WTC11 (cell line): ENCODE data around the gene SPC24. TPM values are rescaled to one million over a fixed set of nuclear protein-coding genes. Genes with fewer than 3 reads are reported as not detected.

ENCODE experiments used
- ATAC-seq: fragments of 200-7000 bp; cut with Tn5 transposase; 2 replicates; pipeline ENCODE4 v1.10.0; 2021; ENCODE audit warnings: mild to moderate bottlenecking, moderate library complexity
- CTCF ChIA-PET: fragments of 300-600 bp; sonication (Branson Sonifier 250); formaldehyde crosslinking; loops from one replicate; lab custom pipeline; 2021; ENCODE audit warnings: antibody characterized with exemption; lab: Charles Lee
- POLR2A ChIA-PET: fragments of 350-600 bp; sonication (Branson Sonifier 250); formaldehyde crosslinking; loops from one replicate; lab custom pipeline; 2021; ENCODE audit warnings: antibody characterized with exemption; lab: Charles Lee
- DNase-seq: peaks from one replicate; pipeline ENCODE4 v3.0.0; 2021; ENCODE audit warnings: low spot score
- H3K27ac Mint-ChIP-seq: 2 replicates; pipeline ENCODE4 v1.8.0; 2021; ENCODE audit warnings: mixed read lengths
- H3K27me3 Mint-ChIP-seq: 2 replicates; pipeline ENCODE4 v1.8.0; 2021; ENCODE audit warnings: low read depth, mild to moderate bottlenecking, moderate library complexity, mixed read lengths
- H3K36me3 Mint-ChIP-seq: 2 replicates; pipeline ENCODE4 v1.8.0; 2021; ENCODE audit warnings: mixed read lengths
- H3K4me1 Mint-ChIP-seq: 2 replicates; pipeline ENCODE4 v1.8.0; 2022; ENCODE audit warnings: mixed read lengths
- H3K4me3 Mint-ChIP-seq: 2 replicates; pipeline ENCODE4 v1.8.0; 2021; ENCODE audit warnings: mild to moderate bottlenecking, moderate library complexity, mixed read lengths
- H3K9me3 Mint-ChIP-seq: 2 replicates; pipeline ENCODE4 v1.8.0; 2021; ENCODE audit warnings: mixed read lengths
- AFF4 ChIP-seq: sonication (generic); formaldehyde crosslinking; IDR thresholded peaks from 2 replicates; pipeline ENCODE4 v1.8.1; 2023; ENCODE audit warnings: mild to moderate bottlenecking, missing genetic modification reagents, borderline replicate concordance
- ATF1 ChIP-seq: sonication (generic); formaldehyde crosslinking; IDR thresholded peaks from 2 replicates; pipeline ENCODE4 v1.8.1; 2023; ENCODE audit warnings: mild to moderate bottlenecking, moderate library complexity, missing genetic modification reagents
- ESRRA ChIP-seq: sonication (generic); formaldehyde crosslinking; IDR thresholded peaks from 2 replicates; pipeline ENCODE4 v1.8.1; 2022; ENCODE audit warnings: mild to moderate bottlenecking, missing genetic modification reagents, borderline replicate concordance
- FOXK1 ChIP-seq: sonication (generic); formaldehyde crosslinking; IDR thresholded peaks from 2 replicates; pipeline ENCODE4 v1.8.0; 2022; ENCODE audit warnings: mild to moderate bottlenecking, moderate library complexity, missing genetic modification reagents
- GRHL2 ChIP-seq: fragments of 250-450 bp; sonication (Bioruptor Pico); IDR thresholded peaks from 2 replicates; pipeline ENCODE4 v1.8.0; 2022; ENCODE audit warnings: mild to moderate bottlenecking, moderate library complexity; ENCODE audit not compliant: insufficient replicate concordance, severe bottlenecking
- HMGXB4 ChIP-seq: sonication (generic); formaldehyde crosslinking; IDR thresholded peaks from 2 replicates; pipeline ENCODE4 v1.8.1; 2023; ENCODE audit warnings: mild to moderate bottlenecking, moderate library complexity, missing genetic modification reagents
- KAT7 ChIP-seq: sonication (generic); formaldehyde crosslinking; IDR thresholded peaks from 2 replicates; pipeline ENCODE4 v1.8.1; 2023; ENCODE audit warnings: missing genetic modification reagents, mild to moderate bottlenecking, borderline replicate concordance
- MYBL2 ChIP-seq: sonication (generic); formaldehyde crosslinking; IDR thresholded peaks from 2 replicates; pipeline ENCODE4 v1.8.1; 2023; ENCODE audit warnings: mild to moderate bottlenecking, moderate library complexity, missing genetic modification reagents
- OVOL2 ChIP-seq: fragments of 250-450 bp; sonication (Bioruptor Pico); IDR thresholded peaks from 2 replicates; pipeline ENCODE4 v1.9.0; 2021; ENCODE audit warnings: mild to moderate bottlenecking, borderline replicate concordance
- PREB ChIP-seq: sonication (generic); formaldehyde crosslinking; IDR thresholded peaks from 2 replicates; pipeline ENCODE4 v1.8.1; 2022; ENCODE audit warnings: mild to moderate bottlenecking, missing genetic modification reagents, moderate library complexity, borderline replicate concordance
- RELA ChIP-seq: sonication (generic); formaldehyde crosslinking; IDR thresholded peaks from 2 replicates; pipeline ENCODE4 v1.8.1; 2022; ENCODE audit warnings: missing genetic modification reagents, mild to moderate bottlenecking, borderline replicate concordance
- RORB ChIP-seq: fragments of 250-450 bp; sonication (Bioruptor Pico); IDR thresholded peaks from 2 replicates; pipeline ENCODE4 v1.9.0; 2021; ENCODE audit warnings: mild to moderate bottlenecking
- STAT6 ChIP-seq: sonication (generic); formaldehyde crosslinking; conservative IDR thresholded peaks from 2 replicates; pipeline ENCODE4 v1.8.1; 2023; ENCODE audit warnings: mild to moderate bottlenecking, low read depth, missing genetic modification reagents, moderate library complexity
- TEAD1 ChIP-seq: sonication (generic); formaldehyde crosslinking; IDR thresholded peaks from 2 replicates; pipeline ENCODE4 v1.8.0; 2022; ENCODE audit warnings: mild to moderate bottlenecking, missing genetic modification reagents
- USF1 ChIP-seq: sonication (generic); formaldehyde crosslinking; IDR thresholded peaks from 2 replicates; pipeline ENCODE4 v1.8.0; 2022; ENCODE audit warnings: mild to moderate bottlenecking, missing genetic modification reagents
- total RNA-seq: library from RNA; stranded (reverse); gene quantifications from 3 replicates; pipeline ENCODE4 v1.2.3, GENCODE V29; 2021

Gene SPC24
- total RNA-seq, 1 experiment from 2014 or later: 62.2 TPM

- Mint-ChIP-seq H3K4me3 (no peak overlapping the region), H3K4me1 (peaks cover 8% of the 10 kb centered on the region), H3K27me3 (no peaks in the 10 kb centered on the region), H3K27ac (no peak overlapping the region), H3K9me3 (no peaks in the 10 kb centered on the region), H3K36me3 (no peaks in the 10 kb centered on the region; the same call in 1 of the 2 replicates)
- CTCF ChIA-PET: interaction anchor here (1.0 kb wide), 1 partner anchor 63 kb away, joined by 3 read pairs; no protein-coding TSS in a partner anchor
- TF ChIP-seq ESRRA (CRISPR knock-in tag) (no peak), AFF4 (no peak), TEAD1 (CRISPR knock-in tag) (no peak), HMGXB4 (no peak), PREB (CRISPR knock-in tag) (no peak), ATF1 (CRISPR knock-in tag) (no peak), OVOL2 (CRISPR knock-in tag) (no peak), MYBL2 (CRISPR knock-in tag) (no peak)
- POLR2A ChIA-PET: no interaction called here
- ATAC-seq (no peak), DNase-seq (no peak)
Observed at GRCh38 chr19:11200931-11201330, 45.3 kb upstream of the SPC24 start.

GRCh38 chr19:11200015-11200574 lies 44.5 kb upstream of the SPC24 start:
- H3K4me3 Mint-ChIP-seq: no peak overlapping the region
- no peak for ATAC-seq
- H3K27me3 Mint-ChIP-seq: no peaks in the 10 kb centered on the region
- no peak for DNase-seq
- POLR2A ChIA-PET: no interaction called here
- H3K27ac Mint-ChIP-seq: no peak overlapping the region
- CTCF ChIA-PET: interaction anchor here (0.6 to 1.0 kb wide), 2 partner anchors 62 to 74 kb away, joined by 3 read pairs; no protein-coding TSS in a partner anchor
- H3K4me1 Mint-ChIP-seq: peaks cover 13% of the 10 kb centered on the region
- no peaks in the 10 kb centered on the region for H3K9me3 Mint-ChIP-seq
- no peaks in the 10 kb centered on the region; the same call in none of the 2 replicates for H3K36me3 Mint-ChIP-seq
- TF ChIP-seq GRHL2 (CRISPR knock-in tag): no peak
- no peak for TF ChIP-seq USF1 (CRISPR knock-in tag)
- TF ChIP-seq FOXK1 (CRISPR knock-in tag): no peak
- no peak for TF ChIP-seq STAT6 (CRISPR knock-in tag)
- no peak for TF ChIP-seq RELA (CRISPR knock-in tag)
- TF ChIP-seq KAT7: no peak
- TF ChIP-seq RORB (CRISPR knock-in tag): no peak
